WTC11 (cell line): ENCODE results near the gene APLF.

Source experiments
- ATF3 ChIP-seq: sonication (generic); formaldehyde crosslinking; conservative IDR thresholded peaks from 2 replicates; pipeline ENCODE4 v1.8.1; 2022; ENCODE audit warnings: mild to moderate bottlenecking, missing genetic modification reagents
- CREB1 ChIP-seq: sonication (generic); formaldehyde crosslinking; IDR thresholded peaks from 2 replicates; pipeline ENCODE4 v1.8.0; 2023; ENCODE audit warnings: mild to moderate bottlenecking, missing genetic modification reagents
- CREM ChIP-seq: sonication (generic); formaldehyde crosslinking; IDR thresholded peaks from 2 replicates; pipeline ENCODE4 v1.8.1; 2022; ENCODE audit warnings: mild to moderate bottlenecking, missing genetic modification reagents, moderate library complexity
- CTCF ChIP-seq: fragments of 200-600 bp; IDR thresholded peaks from 2 replicates; pipeline ENCODE4 v1.8.0; 2022; ENCODE audit warnings: antibody characterized with exemption
- E2F1 ChIP-seq: sonication (generic); formaldehyde crosslinking; IDR thresholded peaks from 2 replicates; pipeline ENCODE4 v1.8.0; 2022; ENCODE audit warnings: mild to moderate bottlenecking, missing genetic modification reagents
- ERG ChIP-seq: fragments of 250-450 bp; sonication (Bioruptor Pico); IDR thresholded peaks from 2 replicates; pipeline ENCODE4 v1.8.0; 2021; ENCODE audit warnings: mild to moderate bottlenecking
- MLX ChIP-seq: sonication (generic); formaldehyde crosslinking; IDR thresholded peaks from 2 replicates; pipeline ENCODE4 v1.8.1; 2023; ENCODE audit warnings: mild to moderate bottlenecking, missing genetic modification reagents, moderate library complexity
- TCF7 ChIP-seq: sonication (generic); formaldehyde crosslinking; IDR thresholded peaks from 2 replicates; pipeline ENCODE4 v1.8.0; 2022; ENCODE audit warnings: mild to moderate bottlenecking, low read depth, missing genetic modification reagents, moderate library complexity
- ZNF532 ChIP-seq: fragments of 250-450 bp; sonication (Bioruptor Pico); IDR thresholded peaks from 2 replicates; pipeline ENCODE4 v1.9.0; 2021; ENCODE audit warnings: mild to moderate bottlenecking, borderline replicate concordance

GRCh38 chr2:68476454-68476853 lies 9.1 kb downstream of the APLF start:
- TF ChIP-seq MLX (CRISPR knock-in tag): no peak
- no peak for TF ChIP-seq ZNF532
- no peak for TF ChIP-seq CTCF
- no peak for TF ChIP-seq TCF7
- TF ChIP-seq CREM (CRISPR knock-in tag): no peak
- no peak for TF ChIP-seq CREB1
- no peak for TF ChIP-seq ATF3 (CRISPR knock-in tag)
- no peak for TF ChIP-seq ERG (CRISPR knock-in tag)
- TF ChIP-seq E2F1 (CRISPR knock-in tag): no peak
